ENCODE measurements around the gene PSMD7. TPM values are rescaled to one million over a fixed set of nuclear protein-coding genes. Genes with fewer than 3 reads are reported as not detected.

PSMD7 gene
- total RNA-seq, 1 donor from 2014 or later, result 90.8 TPM

GRCh38 chr16:74275711-74276110 is 20.9 kb upstream of the PSMD7 start:
- no peak overlapping the region for H3K4me3 Mint-ChIP-seq (ENCODE audit: unreplicated experiment)
- no peak overlapping the region for H3K27ac ChIP-seq (ENCODE audit: low read depth, low read length)
- no peak overlapping the region for H3K27ac Mint-ChIP-seq (ENCODE audit: unreplicated experiment)

GRCh38 chr16:74277974-74278373 is 18.6 kb upstream of the PSMD7 start:
- no peak for FAIRE-seq
- H3K4me1 ChIP-seq (ENCODE audit: insufficient read depth, low read length), result no peaks in the 10 kb centered on the region
- TF ChIP-seq EZH2 (IDR thresholded peaks at IDR 0.05; ENCODE audit: insufficient read depth, low read length), result no peak
- no peak for TF ChIP-seq CTCF (IDR thresholded peaks at IDR 0.05; ENCODE audit: insufficient read depth, low read depth, low read length)

More at GRCh38 chr16:74275711-74276110, 20.9 kb upstream of the PSMD7 start:
- no peak for DNase-seq (ENCODE audit: low read depth)
- no peaks in the 10 kb centered on the region for H3K9me3 Mint-ChIP-seq (ENCODE audit: unreplicated experiment)
- peaks cover 5% of the 10 kb centered on the region for H3K27me3 Mint-ChIP-seq (ENCODE audit: low read depth, unreplicated experiment)
- Histone ChIP-seq H3K27me3 (ENCODE audit: insufficient read depth, low read length) (peaks cover 10% of the 10 kb centered on the region), H2AFZ (ENCODE audit: low read depth, low read length) (no peak overlapping the region), H3K4me1 (ENCODE audit: insufficient read depth, low read length) (no peaks in the 10 kb centered on the region), H3K9me3 (ENCODE audit: insufficient read depth, low read depth, low read length) (no peaks in the 10 kb centered on the region), H3K4me2 (ENCODE audit: low read length) (no peak overlapping the region), H3K9ac (ENCODE audit: low read length) (no peak overlapping the region), H4K20me1 (ENCODE audit: insufficient read depth, low read length) (no peaks in the 10 kb centered on the region), H3K36me3 (ENCODE audit: insufficient read depth, low read length) (no peaks in the 10 kb centered on the region), H3K79me2 (ENCODE audit: insufficient read depth, low read length) (no peaks in the 10 kb centered on the region), H3K4me3 (ENCODE audit: insufficient read depth, low read depth, low read length) (no peak overlapping the region)
- no peak for FAIRE-seq
- TF ChIP-seq CTCF (IDR thresholded peaks at IDR 0.05; ENCODE audit: insufficient read depth, low read depth, low read length), result no peak
- no peak for TF ChIP-seq EZH2 (IDR thresholded peaks at IDR 0.05; ENCODE audit: insufficient read depth, low read length)
- H3K4me1 Mint-ChIP-seq (ENCODE audit: low read depth, unreplicated experiment), result peaks cover 1% of the 10 kb centered on the region
- no peaks in the 10 kb centered on the region for H3K36me3 Mint-ChIP-seq (ENCODE audit: low read depth, unreplicated experiment)

GRCh38 chr16:74279266-74279665 is 17.3 kb upstream of the PSMD7 start:
- peaks cover 5% of the 10 kb centered on the region for H3K27me3 Mint-ChIP-seq (ENCODE audit: low read depth, unreplicated experiment)
- FAIRE-seq (no peak), DNase-seq (ENCODE audit: low read depth) (no peak)
- Histone ChIP-seq H3K27me3 (ENCODE audit: insufficient read depth, low read length) (peaks cover 10% of the 10 kb centered on the region), H3K4me3 (ENCODE audit: insufficient read depth, low read depth, low read length) (no peak overlapping the region), H3K4me1 (ENCODE audit: insufficient read depth, low read length) (no peaks in the 10 kb centered on the region), H3K36me3 (ENCODE audit: insufficient read depth, low read length) (no peaks in the 10 kb centered on the region), H3K27ac (ENCODE audit: low read depth, low read length) (no peak overlapping the region), H3K4me2 (ENCODE audit: low read length) (no peak overlapping the region), H3K79me2 (ENCODE audit: insufficient read depth, low read length) (no peaks in the 10 kb centered on the region), H3K9ac (ENCODE audit: low read length) (no peak overlapping the region), H4K20me1 (ENCODE audit: insufficient read depth, low read length) (no peaks in the 10 kb centered on the region), H3K9me3 (ENCODE audit: insufficient read depth, low read depth, low read length) (no peaks in the 10 kb centered on the region), H2AFZ (ENCODE audit: low read depth, low read length) (no peak overlapping the region)
- peaks cover 5% of the 10 kb centered on the region for H3K4me1 Mint-ChIP-seq (ENCODE audit: low read depth, unreplicated experiment)
- no peak overlapping the region for H3K27ac Mint-ChIP-seq (ENCODE audit: unreplicated experiment)
- H3K9me3 Mint-ChIP-seq (ENCODE audit: unreplicated experiment), result no peaks in the 10 kb centered on the region
- TF ChIP-seq CTCF (IDR thresholded peaks at IDR 0.05; ENCODE audit: insufficient read depth, low read depth, low read length) (no peak), EZH2 (IDR thresholded peaks at IDR 0.05; ENCODE audit: insufficient read depth, low read length) (no peak)
- no peaks in the 10 kb centered on the region for H3K36me3 Mint-ChIP-seq (ENCODE audit: low read depth, unreplicated experiment)
- no peak overlapping the region for H3K4me3 Mint-ChIP-seq (ENCODE audit: unreplicated experiment)

More at GRCh38 chr16:74277974-74278373, 18.6 kb upstream of the PSMD7 start:
- no peaks in the 10 kb centered on the region for H3K36me3 Mint-ChIP-seq (ENCODE audit: low read depth, unreplicated experiment)
- H3K9ac ChIP-seq (ENCODE audit: low read length), result no peak overlapping the region
- no peaks in the 10 kb centered on the region for H3K9me3 ChIP-seq (ENCODE audit: insufficient read depth, low read depth, low read length)
- H2AFZ ChIP-seq (ENCODE audit: low read depth, low read length), result no peak overlapping the region
- no peaks in the 10 kb centered on the region for H4K20me1 ChIP-seq (ENCODE audit: insufficient read depth, low read length)
- no peaks in the 10 kb centered on the region for H3K79me2 ChIP-seq (ENCODE audit: insufficient read depth, low read length)
- H3K27me3 Mint-ChIP-seq (ENCODE audit: low read depth, unreplicated experiment), result peaks cover 5% of the 10 kb centered on the region
- DNase-seq (ENCODE audit: low read depth), result no peak
- no peak overlapping the region for H3K27ac Mint-ChIP-seq (ENCODE audit: unreplicated experiment)
- H3K4me1 Mint-ChIP-seq (ENCODE audit: low read depth, unreplicated experiment), result peaks cover 5% of the 10 kb centered on the region
- no peak overlapping the region for H3K27ac ChIP-seq (ENCODE audit: low read depth, low read length)
- no peaks in the 10 kb centered on the region for H3K9me3 Mint-ChIP-seq (ENCODE audit: unreplicated experiment)
- no peaks in the 10 kb centered on the region for H3K36me3 ChIP-seq (ENCODE audit: insufficient read depth, low read length)
- H3K4me3 ChIP-seq (ENCODE audit: insufficient read depth, low read depth, low read length), result no peak overlapping the region
- H3K4me2 ChIP-seq (ENCODE audit: low read length), result no peak overlapping the region
- peaks cover 10% of the 10 kb centered on the region for H3K27me3 ChIP-seq (ENCODE audit: insufficient read depth, low read length)
- no peak overlapping the region for H3K4me3 Mint-ChIP-seq (ENCODE audit: unreplicated experiment)
